ENCODE results near the gene MCTP1.
A peak's percentile ranks its signal among the peaks of the same experiment; 100 is the strongest.
"Not testable (repeated sequence)": the region's sequence is repeated elsewhere in the genome, so short reads cannot be mapped to it uniquely, and the experiment has no call there.

MCTP1 gene

GRCh38 chr5:94832685-94833084 is 452.2 kb downstream of the MCTP1 start:
- H3K27ac ChIP-seq = no peak overlapping the region
- TF ChIP-seq ZFX (IDR thresholded peaks at IDR 0.05; ENCODE audit: borderline replicate concordance) (no peak), CTCF (IDR thresholded peaks at IDR 0.05) (no peak)

GRCh38 chr5:94830520-94830919 is 454.4 kb downstream of the MCTP1 start:
- H3K27ac ChIP-seq = no peak overlapping the region
- no peak for TF ChIP-seq ZFX (IDR thresholded peaks at IDR 0.05; ENCODE audit: borderline replicate concordance)
- TF ChIP-seq CTCF (IDR thresholded peaks at IDR 0.05) = peak; percentile 65

- H3K27ac ChIP-seq = not testable (repeated sequence)
These were observed 456.7 kb downstream of the MCTP1 start for GRCh38 chr5:94828222-94828621.

GRCh38 chr5:94820488-94820887 is 464.4 kb downstream of the MCTP1 start:
- no peak overlapping the region for H3K27ac ChIP-seq
- TF ChIP-seq ZFX (IDR thresholded peaks at IDR 0.05; ENCODE audit: borderline replicate concordance) = no peak
- no peak for TF ChIP-seq CTCF (IDR thresholded peaks at IDR 0.05)

GRCh38 chr5:94818904-94819303 is 466.0 kb downstream of the MCTP1 start:
- H3K27ac ChIP-seq = no peak overlapping the region
- TF ChIP-seq ZFX (IDR thresholded peaks at IDR 0.05; ENCODE audit: borderline replicate concordance) = no peak
- TF ChIP-seq CTCF (IDR thresholded peaks at IDR 0.05) = no peak

- TF ChIP-seq ZFX (IDR thresholded peaks at IDR 0.05; ENCODE audit: borderline replicate concordance) (no peak), CTCF (IDR thresholded peaks at IDR 0.05) (no peak)
- H3K27ac ChIP-seq = no peak overlapping the region
These were observed 469.4 kb downstream of the MCTP1 start for GRCh38 chr5:94815313-94816039.

GRCh38 chr5:94812232-94812631 is 472.7 kb downstream of the MCTP1 start:
- no peak for TF ChIP-seq CTCF (IDR thresholded peaks at IDR 0.05)
- TF ChIP-seq ZFX (IDR thresholded peaks at IDR 0.05; ENCODE audit: borderline replicate concordance) = no peak
- no peak overlapping the region for H3K27ac ChIP-seq

GRCh38 chr5:94811331-94811730 is 473.6 kb downstream of the MCTP1 start:
- TF ChIP-seq CTCF (IDR thresholded peaks at IDR 0.05) (no peak), ZFX (IDR thresholded peaks at IDR 0.05; ENCODE audit: borderline replicate concordance) (no peak)
- H3K27ac ChIP-seq = no peak overlapping the region
